ENCODE measurements around the gene ADAMTS12. TPM values are rescaled to one million over a fixed set of nuclear protein-coding genes. Genes with fewer than 3 reads are reported as not detected.

Gene ADAMTS12
- polyA plus RNA-seq, 1 donor (not counting 4 experiments of a cell fraction or from before 2014, with no cell fraction given) = 0.49 TPM

DNA sequence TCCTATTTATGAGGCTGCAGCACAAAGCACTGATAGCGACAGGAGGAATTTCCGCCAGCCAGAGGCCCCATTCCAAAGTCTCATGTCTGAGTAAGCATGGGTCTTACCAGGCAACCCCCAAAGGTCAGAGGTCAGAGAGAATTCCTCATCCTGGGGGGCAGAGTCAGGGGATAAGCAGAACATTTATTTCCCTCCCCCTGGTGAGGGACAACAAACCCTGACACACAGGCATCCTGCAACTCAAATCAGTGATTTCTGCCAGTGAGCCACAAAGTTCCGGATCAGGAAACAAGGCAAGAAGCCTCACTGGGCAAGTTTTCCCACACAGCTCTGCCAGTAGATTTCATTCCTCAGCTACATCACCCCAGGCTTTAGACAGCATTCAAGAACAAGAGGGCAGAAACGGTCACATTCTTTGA, 37.0 kb downstream of the ADAMTS12 start:
- DNase-seq (ENCODE audit: low read depth, low spot score) (no peak), FAIRE-seq (no peak)
- Histone ChIP-seq H3K27me3 (ENCODE audit: control insufficient read depth, extremely low read depth, insufficient read depth, low read length) (no peaks in the 10 kb centered on the region), H3K4me1 (ENCODE audit: control insufficient read depth, extremely low read depth, insufficient read depth, low read length) (no peaks in the 10 kb centered on the region), H3K9me1 (ENCODE audit: control insufficient read depth, extremely low read depth, insufficient read depth, low read length) (no peaks in the 10 kb centered on the region), H3K4me3 (ENCODE audit: control insufficient read depth in 2 of 3, extremely low read depth in 1 of 3, insufficient read depth in 2 of 3, low read depth in 1 of 3, low read length in 3 of 3) (no peak overlapping the region), H3K27ac (ENCODE audit: control insufficient read depth, insufficient read depth, low read length) (no peak overlapping the region), H3K79me2 (ENCODE audit: control insufficient read depth, insufficient read depth, low read length) (no peaks in the 10 kb centered on the region), H3K4me2 (ENCODE audit: control insufficient read depth, extremely low read depth, insufficient read depth, low read depth, low read length) (no peak overlapping the region), H2AFZ (ENCODE audit: control insufficient read depth, low read length) (no peak overlapping the region), H3K9me3 (ENCODE audit: control insufficient read depth, low read depth, low read length) (no peaks in the 10 kb centered on the region), H3K36me3 (ENCODE audit: control insufficient read depth in 2 of 2, extremely low read depth in 1 of 2, insufficient read depth in 2 of 2, low read length in 2 of 2) (no peaks in the 10 kb centered on the region), H3K9ac (ENCODE audit: control insufficient read depth, extremely low read depth, insufficient read depth, low read length) (no peak overlapping the region), H4K20me1 (ENCODE audit: control insufficient read depth, extremely low read depth, insufficient read depth, low read length) (no peaks in the 10 kb centered on the region)
- TF ChIP-seq, protein P1, sequence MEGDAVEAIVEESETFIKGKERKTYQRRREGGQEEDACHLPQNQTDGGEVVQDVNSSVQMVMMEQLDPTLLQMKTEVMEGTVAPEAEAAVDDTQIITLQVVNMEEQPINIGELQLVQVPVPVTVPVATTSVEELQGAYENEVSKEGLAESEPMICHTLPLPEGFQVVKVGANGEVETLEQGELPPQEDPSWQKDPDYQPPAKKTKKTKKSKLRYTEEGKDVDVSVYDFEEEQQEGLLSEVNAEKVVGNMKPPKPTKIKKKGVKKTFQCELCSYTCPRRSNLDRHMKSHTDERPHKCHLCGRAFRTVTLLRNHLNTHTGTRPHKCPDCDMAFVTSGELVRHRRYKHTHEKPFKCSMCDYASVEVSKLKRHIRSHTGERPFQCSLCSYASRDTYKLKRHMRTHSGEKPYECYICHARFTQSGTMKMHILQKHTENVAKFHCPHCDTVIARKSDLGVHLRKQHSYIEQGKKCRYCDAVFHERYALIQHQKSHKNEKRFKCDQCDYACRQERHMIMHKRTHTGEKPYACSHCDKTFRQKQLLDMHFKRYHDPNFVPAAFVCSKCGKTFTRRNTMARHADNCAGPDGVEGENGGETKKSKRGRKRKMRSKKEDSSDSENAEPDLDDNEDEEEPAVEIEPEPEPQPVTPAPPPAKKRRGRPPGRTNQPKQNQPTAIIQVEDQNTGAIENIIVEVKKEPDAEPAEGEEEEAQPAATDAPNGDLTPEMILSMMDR (optimal IDR thresholded peaks at IDR 0.05 in 1 of 3, IDR thresholded peaks at IDR 0.05 in 1 of 3, conservative IDR thresholded peaks at IDR 0.05 in 1 of 3; ENCODE audit: extremely low read depth in 1 of 3, insufficient read depth in 2 of 3, low read length in 3 of 3) = no peak
- no peak for TF ChIP-seq EZH2 (IDR thresholded peaks at IDR 0.05; ENCODE audit: low read length)
- dilution Hi-C loops (cut with MboI; ENCODE audit: extremely low pct_ligation_motif_present, low sequenced_read_pairs) = no loop called here

DNA sequence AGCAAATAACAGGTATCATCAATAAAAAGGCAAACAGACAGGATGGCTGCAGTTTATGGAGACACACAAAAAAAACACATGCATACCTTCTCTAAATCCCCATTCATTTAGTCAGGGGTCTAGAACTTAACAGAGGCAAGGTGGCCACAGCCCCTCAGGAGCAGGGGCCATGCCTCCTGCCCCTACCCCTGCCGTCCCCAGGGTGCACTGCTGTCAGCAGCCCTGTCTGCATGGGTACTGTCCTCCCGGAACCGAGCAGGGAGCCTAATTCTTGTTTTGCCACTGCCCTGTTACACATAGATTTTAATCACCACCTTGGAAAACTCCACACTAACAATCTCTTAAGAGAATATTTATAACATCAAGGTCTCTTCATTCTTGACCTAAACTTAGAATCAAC, 39.0 kb downstream of the ADAMTS12 start:
- DNase-seq (ENCODE audit: low read depth, low spot score) (no peak), FAIRE-seq (no peak)
- Histone ChIP-seq H2AFZ (ENCODE audit: control insufficient read depth, low read length) (no peak overlapping the region), H4K20me1 (ENCODE audit: control insufficient read depth, extremely low read depth, insufficient read depth, low read length) (no peaks in the 10 kb centered on the region), H3K9ac (ENCODE audit: control insufficient read depth, extremely low read depth, insufficient read depth, low read length) (no peak overlapping the region), H3K4me3 (ENCODE audit: control insufficient read depth in 2 of 3, extremely low read depth in 1 of 3, insufficient read depth in 2 of 3, low read depth in 1 of 3, low read length in 3 of 3) (no peak overlapping the region), H3K27ac (ENCODE audit: control insufficient read depth, insufficient read depth, low read length) (no peak overlapping the region), H3K9me3 (ENCODE audit: control insufficient read depth, low read depth, low read length) (no peaks in the 10 kb centered on the region), H3K4me2 (ENCODE audit: control insufficient read depth, extremely low read depth, insufficient read depth, low read depth, low read length) (no peak overlapping the region), H3K27me3 (ENCODE audit: control insufficient read depth, extremely low read depth, insufficient read depth, low read length) (no peaks in the 10 kb centered on the region), H3K4me1 (ENCODE audit: control insufficient read depth, extremely low read depth, insufficient read depth, low read length) (no peaks in the 10 kb centered on the region), H3K9me1 (ENCODE audit: control insufficient read depth, extremely low read depth, insufficient read depth, low read length) (no peaks in the 10 kb centered on the region), H3K79me2 (ENCODE audit: control insufficient read depth, insufficient read depth, low read length) (no peaks in the 10 kb centered on the region), H3K36me3 (ENCODE audit: control insufficient read depth in 2 of 2, extremely low read depth in 1 of 2, insufficient read depth in 2 of 2, low read length in 2 of 2) (no peaks in the 10 kb centered on the region)
- TF ChIP-seq, protein P1 (optimal IDR thresholded peaks at IDR 0.05 in 1 of 3, IDR thresholded peaks at IDR 0.05 in 1 of 3, conservative IDR thresholded peaks at IDR 0.05 in 1 of 3; ENCODE audit: extremely low read depth in 1 of 3, insufficient read depth in 2 of 3, low read length in 3 of 3) = no peak
- TF ChIP-seq EZH2 (IDR thresholded peaks at IDR 0.05; ENCODE audit: low read length) = no peak
- dilution Hi-C loops (cut with MboI; ENCODE audit: extremely low pct_ligation_motif_present, low sequenced_read_pairs) = no loop called here
